Stomach (tissue), 9 donors: ENCODE results near the gene SNAPC4. TPM values are rescaled to one million over a fixed set of nuclear protein-coding genes. Genes with fewer than 3 reads are reported as not detected.

ENCODE experiments used
- DNase-seq, 2 donors: peaks; one replicate each; pipeline versions ENCODE4 v3.0.0 to v3.0.0-alpha.2; 2013 to 2019
- H3K27ac ChIP-seq, 5 donors: fragments of 200-600 bp in 4 of 5; sonication (generic) in 4 of 5; one replicate each; pipeline ENCODE4 v1.5.1; 2013 to 2019; ENCODE audit warnings: mild to moderate bottlenecking in 1 of 5, moderate library complexity in 1 of 5
- H3K27me3 ChIP-seq, 3 donors: fragments of 200-600 bp; sonication (generic); one replicate each; pipeline ENCODE4 v1.5.1; 2017 to 2019; ENCODE audit warnings: mixed run types in 1 of 3
- H3K36me3 ChIP-seq, 4 donors: fragments of 200-600 bp; sonication (generic); 1 replicate in 3 of 4; 2 replicates in 1 of 4; pipeline ENCODE4 v1.5.1; 2016 to 2019
- H3K4me1 ChIP-seq, 4 donors: fragments of 200-600 bp; sonication (generic); one replicate each; pipeline ENCODE4 v1.5.1; 2016 to 2019
- H3K4me3 ChIP-seq, 4 donors: fragments of 200-600 bp; sonication (generic) in 3 of 4; one replicate each; pipeline ENCODE4 v1.5.1; 2016 to 2019; ENCODE audit warnings: mild to moderate bottlenecking in 1 of 4
- H3K9me3 ChIP-seq, 4 donors: fragments of 200-600 bp; sonication (generic); one replicate each; pipeline ENCODE4 v1.5.1; 2016 to 2019
- EP300 ChIP-seq: sonication (generic); formaldehyde crosslinking; IDR thresholded peaks from one replicate; pipeline ENCODE4 v1.6.1; 2017; ENCODE audit warnings: antibody characterized with exemption
- POLR2A ChIP-seq, 4 donors: fragments of 450-650 bp; IDR thresholded peaks; one replicate each; pipeline ENCODE4 v1.6.1; 2016; ENCODE audit warnings: antibody characterized with exemption in 4 of 4, control low read depth in 2 of 4, mild to moderate bottlenecking in 1 of 4, moderate library complexity in 1 of 4
- POLR2AphosphoS5 ChIP-seq, 3 donors: sonication (generic); formaldehyde crosslinking; IDR thresholded peaks; one replicate each; pipeline ENCODE4 v1.6.1; 2016; ENCODE audit warnings: antibody characterized with exemption in 3 of 3
- WGBS, 5 donors: extraction: QIAGEN DNeasy Blood & Tissue Kit in 3 of 5; methylation state at CpG; one replicate each; pipeline versions ENCODE4 v1.1.5 to v1.1.7; 2013 to 2018; 5-methylcytosine and 5-hydroxymethylcytosine counted together
- intact Hi-C: fragments of 100-400 bp; cut with DNase I; formaldehyde crosslinking; loops from one replicate; pipeline ENCODE4 v1.15.1; 2023; ENCODE audit warnings: low total_unique reads
- polyA plus RNA-seq, 3 donors: library from polyadenylated mRNA; stranded (reverse); fragments of 200-250 nt; gene quantifications; one replicate each; pipeline ENCODE4 v1.2.3, GENCODE V29; 2013
- total RNA-seq, 5 donors: library from RNA; depleted of rRNA; stranded (reverse); fragments of >200 nt; gene quantifications; one replicate each; pipeline versions ENCODE4 v1.1.0 to v1.2.3, GENCODE V29; 2014 to 2016
- TF ChIP-seq, protein P1 (sequence below), 7 experiments: fragments of 450-650 bp in 4 of 7; fragments of 200-600 bp in 3 of 7; sonication (generic) in 3 of 7; IDR thresholded peaks; one replicate each; pipeline ENCODE4 v1.5.1; 2016 to 2019; ENCODE audit warnings: antibody characterized with exemption in 7 of 7, control low read depth in 2 of 7, mild to moderate bottlenecking in 1 of 7
- donor health status: healthy with polysubstance abuse.
- donor health status: Bipolar disorder and iron deficiency.
- donor health status: healthy.

SNAPC4 gene
- total and polyA plus RNA-seq, 8 donors = 1.8 to 58.2 (median 4.4) TPM

DNA sequence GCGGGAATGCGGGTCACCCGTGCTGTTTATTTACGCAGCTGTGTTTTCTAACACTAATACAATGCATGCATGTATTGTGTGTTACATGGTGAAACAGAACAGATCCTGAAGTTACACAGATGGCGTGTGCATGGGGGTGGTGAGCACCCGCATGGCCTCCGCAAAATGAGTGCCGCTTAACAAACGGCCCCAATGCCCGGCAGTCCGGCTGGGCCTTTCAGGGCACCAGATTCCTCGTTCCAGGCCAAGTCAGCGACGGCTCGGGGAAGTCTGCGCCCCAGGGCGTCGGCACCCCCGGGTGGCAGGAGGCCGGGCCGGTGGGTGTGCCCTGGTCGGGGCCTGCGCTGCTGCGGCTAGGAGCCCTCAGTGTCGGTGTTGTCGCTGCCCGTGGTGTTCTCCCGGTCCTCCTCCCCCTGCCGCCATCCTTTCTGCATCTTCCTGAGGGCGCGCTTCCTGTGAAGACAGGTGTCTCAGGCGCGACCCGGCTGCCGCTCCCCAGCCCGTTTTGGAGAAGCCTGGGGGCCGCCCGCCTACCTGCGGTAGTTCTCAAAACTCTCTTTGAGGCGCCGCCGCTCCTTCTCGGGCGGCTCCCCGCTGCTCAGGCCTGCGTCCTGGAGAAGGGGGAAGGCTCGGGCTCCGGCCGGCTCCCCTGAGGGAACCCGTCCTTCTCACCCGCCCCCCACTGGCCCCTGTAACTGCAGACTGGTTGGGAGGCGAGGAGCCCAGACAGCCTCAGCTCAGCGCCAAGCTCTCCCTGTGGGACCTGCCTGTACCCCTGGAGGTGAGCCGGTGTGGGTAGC, 35.8 kb downstream of the SNAPC4 start:
- Histone ChIP-seq H3K27me3 (peaks cover 0 to 8% (median 0%) of the 10 kb centered on the region in 3 donors), H3K9me3 (no peaks in the 10 kb centered on the region), H3K4me3 (peak overlapping the region; percentile 71 to 97 (median 94)), H3K36me3 (peaks cover 0 to 10% (median 8%) of the 10 kb centered on the region in 4 donors), H3K4me1 (peaks cover 21 to 43% (median 32%) of the 10 kb centered on the region in 4 donors), H3K27ac (no peak overlapping the region)
- intact Hi-C loops = no loop called here
- TF ChIP-seq, protein P1, sequence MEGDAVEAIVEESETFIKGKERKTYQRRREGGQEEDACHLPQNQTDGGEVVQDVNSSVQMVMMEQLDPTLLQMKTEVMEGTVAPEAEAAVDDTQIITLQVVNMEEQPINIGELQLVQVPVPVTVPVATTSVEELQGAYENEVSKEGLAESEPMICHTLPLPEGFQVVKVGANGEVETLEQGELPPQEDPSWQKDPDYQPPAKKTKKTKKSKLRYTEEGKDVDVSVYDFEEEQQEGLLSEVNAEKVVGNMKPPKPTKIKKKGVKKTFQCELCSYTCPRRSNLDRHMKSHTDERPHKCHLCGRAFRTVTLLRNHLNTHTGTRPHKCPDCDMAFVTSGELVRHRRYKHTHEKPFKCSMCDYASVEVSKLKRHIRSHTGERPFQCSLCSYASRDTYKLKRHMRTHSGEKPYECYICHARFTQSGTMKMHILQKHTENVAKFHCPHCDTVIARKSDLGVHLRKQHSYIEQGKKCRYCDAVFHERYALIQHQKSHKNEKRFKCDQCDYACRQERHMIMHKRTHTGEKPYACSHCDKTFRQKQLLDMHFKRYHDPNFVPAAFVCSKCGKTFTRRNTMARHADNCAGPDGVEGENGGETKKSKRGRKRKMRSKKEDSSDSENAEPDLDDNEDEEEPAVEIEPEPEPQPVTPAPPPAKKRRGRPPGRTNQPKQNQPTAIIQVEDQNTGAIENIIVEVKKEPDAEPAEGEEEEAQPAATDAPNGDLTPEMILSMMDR (IDR thresholded peaks at IDR 0.05) = peak in 2 of 7 experiments; percentile 5 to 56
- no peak for TF ChIP-seq POLR2AphosphoS5 (IDR thresholded peaks at IDR 0.05)
- whole genome bisulfite sequencing, 5 donors = 23 to 39% (median 27%) methylated on average over 39 to 54 of the region's 54 CpGs
- no peak for DNase-seq

DNA sequence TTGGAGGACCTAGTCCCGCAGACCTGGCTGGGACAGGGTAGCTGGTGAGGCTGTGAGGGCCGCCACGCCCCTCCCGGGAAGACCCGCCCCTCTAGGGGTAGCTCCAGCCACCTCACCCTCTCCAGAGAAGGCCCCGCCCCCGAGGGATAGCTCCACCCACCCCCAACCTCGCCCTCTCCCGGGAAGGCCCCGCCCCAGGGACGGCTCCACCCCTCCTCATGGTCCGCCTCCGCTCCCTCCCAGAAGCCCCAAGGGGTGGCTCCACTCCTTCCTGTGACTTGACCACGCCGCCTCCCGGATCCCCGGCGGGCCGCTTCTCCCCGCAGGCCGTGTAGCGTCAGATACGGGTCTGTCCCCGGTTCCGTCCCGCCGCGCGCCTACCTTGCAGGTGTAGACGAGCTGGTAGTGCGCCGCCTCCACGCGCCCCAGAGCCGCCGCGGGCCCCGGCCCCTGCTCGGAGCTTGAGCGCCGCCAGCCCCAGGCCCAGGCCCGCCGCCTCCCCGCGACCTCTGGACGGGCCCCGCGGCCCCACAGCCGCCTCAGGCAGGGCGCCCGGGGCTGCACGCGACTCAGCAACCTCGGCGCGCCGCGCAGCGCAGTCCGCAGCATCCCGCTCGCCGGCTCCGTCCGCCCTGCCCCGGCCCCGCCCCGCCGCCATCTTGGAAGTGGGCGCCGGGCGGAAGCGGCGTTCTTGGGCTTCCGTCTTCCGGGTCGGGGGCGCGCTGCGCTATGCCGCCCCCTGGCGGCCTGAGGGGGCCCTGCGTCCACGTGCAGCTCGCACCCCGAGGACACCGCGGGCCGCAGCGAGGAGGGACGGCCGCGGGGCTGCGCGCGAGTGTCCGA, 36.6 kb downstream of the SNAPC4 start, which contains the start of gene DNLZ:
Gene DNLZ, minus strand, starts transcription at position 639 of the 843 bp plus-strand sequence. Its CDS starts 30 bp downstream, at position 609.
- H3K9me3 ChIP-seq = no peaks in the 10 kb centered on the region
- intact Hi-C loops = no loop called here
- TF ChIP-seq EP300 (no peak), POLR2A (IDR thresholded peaks at IDR 0.05) (peak in 1 of 4 donors; percentile 38), POLR2AphosphoS5 (IDR thresholded peaks at IDR 0.05) (peak; percentile 76 to 87 (median 80))
- TF ChIP-seq, protein P1 (IDR thresholded peaks at IDR 0.05) = peak in 6 of 7 experiments; percentile 69 to 100 (median 96)
- H3K27me3 ChIP-seq = peaks cover 0 to 8% (median 0%) of the 10 kb centered on the region in 3 donors
- DNase-seq = peak; percentile 98
- peaks cover 2 to 17% (median 15%) of the 10 kb centered on the region in 4 donors for H3K36me3 ChIP-seq
- H3K27ac ChIP-seq = peak within 1 kb of the TSS; percentile 86 to 99 (median 94)
- peak within 1 kb of the TSS; percentile 71 to 97 (median 94) for H3K4me3 ChIP-seq
- WGBS, 5 donors = 1 to 5% (median 1%) methylated on average over 14 to 96 of the region's 97 CpGs
- H3K4me1 ChIP-seq = peaks cover 21 to 43% (median 32%) of the 10 kb centered on the region in 4 donors

DNA sequence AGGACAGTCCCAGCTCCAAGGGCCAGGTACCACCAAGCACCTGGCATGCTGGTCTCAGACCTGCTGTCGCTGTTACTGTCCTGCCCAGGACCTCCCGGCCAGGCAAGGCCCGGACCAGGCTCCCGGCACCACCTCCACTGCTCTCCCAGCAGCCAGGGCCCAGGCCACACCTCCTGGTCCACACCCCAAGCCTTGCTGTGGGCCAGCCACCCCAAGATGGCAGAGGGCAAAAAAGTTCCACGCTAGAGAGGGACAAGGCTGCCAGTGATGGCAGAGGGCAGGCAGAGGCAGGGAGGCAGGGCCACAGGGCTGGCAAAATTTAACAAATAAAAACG, 37.6 kb downstream of the SNAPC4 start:
- H3K9me3 ChIP-seq = no peaks in the 10 kb centered on the region
- 51 to 68% (median 55%) methylated on average over 6 of the region's 6 CpGs for whole genome bisulfite sequencing, 5 donors
- DNase-seq = peak in 1 of 2 donors; percentile 57
- TF ChIP-seq EP300 (no peak), POLR2AphosphoS5 (IDR thresholded peaks at IDR 0.05) (no peak), POLR2A (IDR thresholded peaks at IDR 0.05) (no peak)
- TF ChIP-seq, protein P1 (IDR thresholded peaks at IDR 0.05) = no peak
- H3K27me3 ChIP-seq = peaks cover 0 to 8% (median 0%) of the 10 kb centered on the region in 3 donors
- H3K36me3 ChIP-seq = peaks cover 2 to 26% (median 21%) of the 10 kb centered on the region in 4 donors
- intact Hi-C loops = no loop called here
- peak overlapping the region; percentile 20 to 99 (median 90) for H3K27ac ChIP-seq
- H3K4me3 ChIP-seq = peak overlapping the region in 1 of 4 donors; percentile 71
- peaks cover 21 to 43% (median 32%) of the 10 kb centered on the region in 4 donors for H3K4me1 ChIP-seq
